Neural cell (in vitro differentiated cells): ENCODE results near the gene TEX28.
"Not testable (repeated sequence)": the region's sequence is repeated elsewhere in the genome, so short reads cannot be mapped to it uniquely, and the experiment has no call there.

Experiments used
- EP300 ChIP-seq: fragments of 450-650 bp; conservative IDR thresholded peaks from 2 replicates; pipeline ENCODE4 v1.6.1; 2014; ENCODE audit warnings: antibody characterized with exemption, mild to moderate bottlenecking, moderate library complexity; ENCODE audit not compliant: poor library complexity, severe bottlenecking
- EZH2 ChIP-seq: fragments of 200-600, 300-800 bp; shearing (Covaris generic), sonication (generic); IDR thresholded peaks from 2 replicates; pipeline ENCODE4 v1.6.1; 2014; ENCODE audit warnings: antibody characterized with exemption, low read length, borderline replicate concordance, mild to moderate bottlenecking; ENCODE audit not compliant: insufficient read depth, poor library complexity, severe bottlenecking
- MXI1 ChIP-seq: fragments of 450-650 bp; conservative IDR thresholded peaks from 2 replicates; pipeline ENCODE4 v1.6.1; 2014; ENCODE audit warnings: antibody characterized with exemption, mild to moderate bottlenecking; ENCODE audit not compliant: poor library complexity, severe bottlenecking
- POLR2AphosphoS5 ChIP-seq: IDR thresholded peaks from 2 replicates; pipeline ENCODE4 v1.6.1; 2012
- RAD21 ChIP-seq: fragments of 450-650 bp; conservative IDR thresholded peaks from 2 replicates; pipeline ENCODE4 v1.6.1; 2014; ENCODE audit warnings: antibody characterized with exemption, mild to moderate bottlenecking, moderate library complexity
- REST ChIP-seq: IDR thresholded peaks from 2 replicates; pipeline ENCODE4 v1.6.1; 2012; ENCODE audit warnings: borderline replicate concordance
- SMC3 ChIP-seq: fragments of 450-650 bp; conservative IDR thresholded peaks from 2 replicates; pipeline ENCODE4 v1.6.1; 2014; ENCODE audit warnings: antibody characterized with exemption, mild to moderate bottlenecking, moderate library complexity; ENCODE audit not compliant: poor library complexity
- TAF1 ChIP-seq: IDR thresholded peaks from 2 replicates; pipeline ENCODE4 v1.6.1; 2012; ENCODE audit warnings: low read depth
- TF ChIP-seq, protein P1 (sequence below): fragments of 450-650 bp; IDR thresholded peaks from 2 replicates; pipeline ENCODE4 v1.5.1; 2014; ENCODE audit warnings: antibody characterized with exemption, mild to moderate bottlenecking, moderate library complexity; ENCODE audit not compliant: poor library complexity, severe bottlenecking

- TF ChIP-seq, protein P1, sequence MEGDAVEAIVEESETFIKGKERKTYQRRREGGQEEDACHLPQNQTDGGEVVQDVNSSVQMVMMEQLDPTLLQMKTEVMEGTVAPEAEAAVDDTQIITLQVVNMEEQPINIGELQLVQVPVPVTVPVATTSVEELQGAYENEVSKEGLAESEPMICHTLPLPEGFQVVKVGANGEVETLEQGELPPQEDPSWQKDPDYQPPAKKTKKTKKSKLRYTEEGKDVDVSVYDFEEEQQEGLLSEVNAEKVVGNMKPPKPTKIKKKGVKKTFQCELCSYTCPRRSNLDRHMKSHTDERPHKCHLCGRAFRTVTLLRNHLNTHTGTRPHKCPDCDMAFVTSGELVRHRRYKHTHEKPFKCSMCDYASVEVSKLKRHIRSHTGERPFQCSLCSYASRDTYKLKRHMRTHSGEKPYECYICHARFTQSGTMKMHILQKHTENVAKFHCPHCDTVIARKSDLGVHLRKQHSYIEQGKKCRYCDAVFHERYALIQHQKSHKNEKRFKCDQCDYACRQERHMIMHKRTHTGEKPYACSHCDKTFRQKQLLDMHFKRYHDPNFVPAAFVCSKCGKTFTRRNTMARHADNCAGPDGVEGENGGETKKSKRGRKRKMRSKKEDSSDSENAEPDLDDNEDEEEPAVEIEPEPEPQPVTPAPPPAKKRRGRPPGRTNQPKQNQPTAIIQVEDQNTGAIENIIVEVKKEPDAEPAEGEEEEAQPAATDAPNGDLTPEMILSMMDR = not testable (repeated sequence)
- TF ChIP-seq EZH2, SMC3, REST, POLR2AphosphoS5, EP300, MXI1, TAF1, RAD21: not testable (repeated sequence)
Observed at GRCh38 chrX:154258711-154259110, 36.2 kb downstream of the TEX28 start.
